ENCODE results near the gene CAMTA2.

DNA sequence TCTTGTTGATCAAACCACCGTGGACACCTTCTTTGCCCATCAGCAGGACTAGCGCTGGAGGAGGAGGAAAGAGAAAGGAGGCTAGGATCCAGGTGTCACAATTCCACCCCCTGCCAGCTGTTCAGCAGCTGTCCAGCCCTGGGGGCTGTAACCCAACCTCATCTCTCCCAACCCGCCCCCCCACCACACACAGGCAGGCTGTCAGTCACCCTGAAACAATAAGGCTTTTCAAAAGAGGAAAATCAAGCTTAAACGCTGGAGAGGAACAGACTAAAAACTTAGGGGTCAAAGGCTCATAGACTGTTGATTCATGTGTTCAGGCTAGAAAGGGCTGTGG, 41.6 kb downstream of the CAMTA2 start:
- TF ChIP-seq EZH2 (IDR thresholded peaks at IDR 0.05; ENCODE audit: borderline replicate concordance, low read depth, low read length), result no peak
- TF ChIP-seq CTCF (IDR thresholded peaks at IDR 0.05 in 2 of 3, conservative IDR thresholded peaks at IDR 0.05 in 1 of 3; ENCODE audit: insufficient read depth in 2 of 3, low read depth in 1 of 3, low read length in 3 of 3), result no peak
- TF ChIP-seq, protein P1, sequence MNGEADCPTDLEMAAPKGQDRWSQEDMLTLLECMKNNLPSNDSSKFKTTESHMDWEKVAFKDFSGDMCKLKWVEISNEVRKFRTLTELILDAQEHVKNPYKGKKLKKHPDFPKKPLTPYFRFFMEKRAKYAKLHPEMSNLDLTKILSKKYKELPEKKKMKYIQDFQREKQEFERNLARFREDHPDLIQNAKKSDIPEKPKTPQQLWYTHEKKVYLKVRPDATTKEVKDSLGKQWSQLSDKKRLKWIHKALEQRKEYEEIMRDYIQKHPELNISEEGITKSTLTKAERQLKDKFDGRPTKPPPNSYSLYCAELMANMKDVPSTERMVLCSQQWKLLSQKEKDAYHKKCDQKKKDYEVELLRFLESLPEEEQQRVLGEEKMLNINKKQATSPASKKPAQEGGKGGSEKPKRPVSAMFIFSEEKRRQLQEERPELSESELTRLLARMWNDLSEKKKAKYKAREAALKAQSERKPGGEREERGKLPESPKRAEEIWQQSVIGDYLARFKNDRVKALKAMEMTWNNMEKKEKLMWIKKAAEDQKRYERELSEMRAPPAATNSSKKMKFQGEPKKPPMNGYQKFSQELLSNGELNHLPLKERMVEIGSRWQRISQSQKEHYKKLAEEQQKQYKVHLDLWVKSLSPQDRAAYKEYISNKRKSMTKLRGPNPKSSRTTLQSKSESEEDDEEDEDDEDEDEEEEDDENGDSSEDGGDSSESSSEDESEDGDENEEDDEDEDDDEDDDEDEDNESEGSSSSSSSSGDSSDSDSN (IDR thresholded peaks at IDR 0.05; ENCODE audit: borderline replicate concordance in 1 of 2, low read depth in 2 of 2, low read length in 2 of 2), result no peak
- TF ChIP-seq GTF2F1 (IDR thresholded peaks at IDR 0.05; ENCODE audit: low read depth, low read length), result no peak
- no peak for TF ChIP-seq MAFG (tag; conservative IDR thresholded peaks at IDR 0.05)
